CD4-positive, alpha-beta T cell treated with Interleukin-17A for 1 hour (primary cell): ENCODE results near the gene REEP1.

Experiments used
- DNase-seq: peaks from one replicate; pipeline ENCODE4 v3.0.0-alpha.2; 2020

The REEP1 gene

DNA sequence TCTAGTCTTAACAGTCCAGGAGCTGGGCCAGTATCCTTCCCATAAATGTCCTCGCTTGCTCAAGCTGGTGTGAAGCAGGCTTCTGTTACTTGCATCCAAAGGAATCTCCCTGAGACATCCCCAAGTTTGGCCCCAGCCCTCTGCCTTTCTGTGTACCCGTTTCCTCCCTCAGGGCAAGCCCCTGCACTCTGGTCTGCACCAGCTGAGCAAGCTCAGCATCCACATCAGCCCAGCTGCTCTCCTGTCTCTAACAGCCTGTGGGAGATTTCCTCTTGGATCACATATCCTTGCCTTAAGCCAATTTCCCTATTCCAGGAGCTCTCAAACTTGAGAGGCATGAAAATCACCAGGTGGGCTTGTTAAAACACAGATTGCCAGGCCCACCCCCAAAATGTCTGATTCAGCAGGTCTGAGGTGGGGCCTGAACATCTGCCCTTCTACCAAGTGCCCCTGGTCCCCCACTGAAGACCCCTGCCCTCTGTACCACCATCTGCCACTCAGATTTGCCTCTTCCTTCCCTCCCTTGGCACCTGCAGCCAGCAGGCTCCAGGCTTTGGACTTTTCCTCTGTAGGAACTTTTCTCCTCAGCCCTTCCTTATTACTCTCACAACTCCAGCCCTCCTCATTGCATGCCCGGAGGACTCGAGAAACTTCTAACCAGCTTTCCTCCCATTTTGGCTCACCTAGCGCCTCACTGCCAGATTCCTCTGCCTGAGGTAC is 32.1 kb downstream of the REEP1 start:
- no peak for DNase-seq

DNA sequence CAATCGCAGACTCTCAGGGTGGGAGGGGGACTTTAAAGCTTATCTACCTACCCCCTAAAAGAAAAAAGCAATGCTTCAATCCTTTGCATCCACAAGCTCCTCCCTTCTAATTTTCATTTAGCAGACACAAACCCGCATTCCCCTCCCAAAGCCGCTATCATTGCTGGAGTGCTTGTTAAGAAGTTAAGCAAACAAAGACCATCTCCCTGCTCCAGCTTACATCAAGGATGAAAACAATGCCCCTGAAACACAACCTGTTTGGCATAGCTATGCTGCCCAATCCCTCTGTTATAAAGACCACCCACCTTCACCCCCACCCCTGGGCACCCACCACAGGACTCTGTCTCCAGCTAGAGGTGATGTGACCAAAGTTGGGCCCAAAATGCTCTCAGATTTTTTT is 33.0 kb downstream of the REEP1 start:
- DNase-seq = no peak

DNA sequence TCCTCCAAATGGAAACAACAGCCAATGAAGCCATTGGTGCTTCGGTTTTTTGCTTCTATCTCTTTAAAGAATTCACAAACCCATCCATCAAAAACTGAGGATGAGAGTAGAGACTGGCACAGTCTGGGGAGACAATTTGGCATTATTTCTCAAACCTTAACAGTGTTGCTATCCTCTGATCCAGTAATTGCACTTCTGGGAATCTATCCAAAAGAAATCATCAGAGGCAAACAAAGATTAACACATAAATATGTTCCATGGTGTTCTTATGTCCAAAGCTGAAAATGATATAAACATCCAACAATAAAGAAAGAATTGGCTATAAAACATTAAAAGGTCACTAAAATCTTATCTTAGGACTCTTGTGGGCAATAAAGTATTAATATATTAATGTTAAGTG is 35.1 kb downstream of the REEP1 start:
- DNase-seq = no peak

DNA sequence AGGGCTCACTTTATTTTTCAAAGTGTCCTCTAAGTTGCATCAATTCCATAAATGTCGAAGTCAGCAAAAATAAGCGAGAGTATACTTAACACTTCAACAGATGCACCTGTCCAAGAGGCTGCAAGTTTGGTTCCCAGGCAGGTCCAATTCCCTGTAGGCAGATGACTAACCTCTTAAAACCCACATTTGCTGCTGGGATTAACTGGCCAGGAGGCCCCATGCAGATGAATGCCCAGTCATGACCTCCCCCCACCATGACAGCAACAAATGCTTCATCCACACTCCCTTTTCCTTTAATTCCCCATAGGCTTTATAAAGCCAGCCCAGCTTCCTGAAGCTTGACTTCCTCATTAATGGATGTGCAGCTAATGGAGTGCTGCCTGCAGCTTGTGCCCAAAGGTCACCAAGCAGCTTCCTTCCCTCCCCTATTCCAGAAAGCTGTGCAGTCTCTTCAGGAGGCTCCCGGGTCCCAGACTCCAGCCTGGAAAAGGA is 35.7 kb downstream of the REEP1 start:
- no peak for DNase-seq

DNA sequence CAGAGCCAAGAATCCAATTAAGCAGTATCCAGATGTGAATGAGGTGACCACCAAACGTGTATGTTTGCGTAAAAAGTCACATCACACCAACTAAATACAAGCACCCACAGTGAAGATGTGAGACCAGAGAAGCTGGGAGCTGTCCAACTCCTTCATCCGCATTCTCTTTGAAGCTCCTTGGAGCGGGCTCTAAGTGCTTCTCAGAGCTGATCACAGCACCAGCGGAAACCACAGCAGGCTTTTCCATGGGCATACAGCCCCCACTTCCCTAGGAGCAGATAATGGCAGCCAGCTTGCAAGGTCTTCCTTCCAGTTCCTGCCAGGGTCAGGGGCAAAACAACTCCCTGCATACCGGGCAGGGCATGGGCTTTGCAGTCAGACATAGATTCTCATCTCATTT is 36.4 kb downstream of the REEP1 start:
- DNase-seq = no peak

DNA sequence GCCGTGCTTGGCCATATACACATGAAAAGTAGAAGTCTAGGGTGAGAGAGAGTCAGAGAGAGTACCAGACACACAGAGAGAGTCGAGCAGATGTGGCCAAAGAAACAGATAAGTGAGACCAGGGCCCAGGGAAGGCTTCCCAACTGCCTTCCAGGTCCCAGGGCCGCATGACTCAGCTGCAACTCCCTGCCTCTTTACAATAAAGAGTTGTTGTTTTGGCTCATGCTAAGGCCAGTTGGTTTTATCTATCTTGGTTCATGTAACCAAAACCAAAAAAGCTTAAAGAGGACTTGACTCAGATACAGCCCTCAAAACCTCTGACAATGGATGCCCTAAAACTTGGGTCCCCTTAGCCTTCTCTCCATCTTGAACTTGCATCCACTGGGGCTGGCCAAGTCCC is 36.9 kb downstream of the REEP1 start:
- DNase-seq = no peak

DNA sequence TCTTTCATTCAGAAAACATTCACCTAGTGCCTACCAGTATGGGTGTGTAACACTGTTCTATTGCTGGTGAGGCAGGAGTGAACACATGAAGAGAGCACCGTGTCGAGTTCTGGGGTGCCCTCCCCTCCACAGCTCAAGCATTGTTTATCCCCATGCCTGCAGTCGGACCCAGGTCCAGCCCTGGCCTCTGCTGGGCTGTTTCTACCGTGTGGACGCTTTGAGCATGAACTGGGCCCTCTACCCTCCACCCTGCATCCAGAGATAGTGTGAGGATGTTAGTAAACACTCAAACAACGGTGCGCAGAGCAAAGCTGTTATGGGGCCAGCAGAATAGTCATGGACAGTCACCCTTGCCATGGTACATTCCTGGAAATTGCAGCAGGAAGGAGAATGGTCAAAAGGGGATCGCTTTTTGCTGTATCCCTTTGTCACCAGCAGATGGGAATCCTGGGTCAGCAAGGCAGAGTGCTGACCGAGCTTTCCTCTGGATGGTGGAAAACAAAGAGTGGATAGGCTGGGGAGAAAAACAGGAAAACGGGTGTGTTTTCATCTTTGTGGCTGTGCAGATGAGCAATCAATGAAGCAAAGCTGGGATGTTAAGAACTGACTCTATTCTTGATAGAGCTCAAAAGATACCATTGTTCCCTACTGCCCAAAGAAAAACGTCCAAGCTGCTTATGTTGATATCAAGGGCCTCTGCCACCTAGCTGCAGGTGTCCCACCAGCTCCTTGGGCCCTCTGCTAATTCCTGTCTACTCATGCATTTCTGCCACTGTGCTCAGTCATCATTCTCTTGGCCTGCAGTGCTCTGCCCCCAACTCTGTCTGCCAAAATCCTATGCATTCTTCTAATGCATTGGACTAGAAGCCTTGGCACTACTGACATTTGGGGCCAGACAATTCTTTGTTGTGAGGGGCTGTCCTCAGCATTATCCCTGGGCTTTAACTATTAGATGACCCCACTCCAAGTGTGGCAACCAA is 38.7 kb downstream of the REEP1 start:
- DNase-seq = no peak

DNA sequence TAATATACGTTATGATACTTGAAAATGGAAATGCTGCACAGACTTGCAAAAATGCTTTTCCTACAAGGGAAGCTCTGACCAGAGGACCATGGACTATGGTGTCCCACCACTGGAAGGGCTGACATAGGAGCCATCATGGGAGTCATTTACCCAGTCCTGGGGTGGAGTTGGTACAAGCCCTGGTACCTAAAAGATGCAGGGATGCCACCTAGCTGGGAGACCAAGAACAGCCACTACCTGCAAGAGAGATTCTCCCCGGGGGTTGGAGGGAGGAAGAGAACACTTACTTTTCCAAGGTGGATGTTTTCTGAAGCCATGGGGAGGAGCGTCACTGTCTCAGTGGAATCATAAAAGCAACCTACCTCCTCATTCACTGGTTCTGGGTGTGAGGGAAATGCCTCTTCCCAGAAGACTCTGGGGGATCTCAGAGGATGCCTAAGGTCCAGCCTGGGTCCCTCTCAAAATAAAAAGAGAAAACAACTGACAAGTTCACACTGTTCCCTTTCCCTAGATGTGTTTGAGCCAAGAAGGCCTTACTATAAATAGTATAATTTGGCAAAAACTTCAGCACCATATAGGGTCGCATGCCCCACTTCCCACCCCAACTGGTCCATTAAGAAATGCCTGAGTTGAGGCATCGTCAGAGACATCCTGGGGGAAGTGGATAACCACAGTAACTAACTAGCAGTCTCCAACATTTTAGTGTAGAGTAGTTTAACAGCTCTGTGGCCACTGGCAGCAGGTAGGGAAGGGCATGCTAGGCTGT is 39.9 kb downstream of the REEP1 start:
- DNase-seq = no peak

DNA sequence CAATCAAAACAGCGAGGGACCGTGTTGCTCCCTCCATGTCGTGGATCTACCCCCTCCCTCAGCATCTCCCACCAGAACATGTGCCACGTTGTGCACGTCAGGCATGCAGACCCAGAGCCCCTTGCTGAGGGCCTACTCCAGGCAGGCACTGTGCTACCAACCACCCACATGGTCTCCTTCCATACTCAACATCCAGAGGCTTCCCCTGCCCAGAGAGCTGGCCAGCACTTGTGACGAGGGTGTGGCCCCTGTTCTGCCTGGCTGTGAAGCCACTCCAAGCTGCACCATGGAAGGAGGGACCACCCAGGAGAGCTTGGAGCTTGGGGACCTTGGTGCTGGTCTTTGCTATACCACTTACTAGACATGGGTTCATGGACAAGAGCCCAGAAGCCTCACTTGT is 40.5 kb downstream of the REEP1 start:
- DNase-seq = no peak

DNA sequence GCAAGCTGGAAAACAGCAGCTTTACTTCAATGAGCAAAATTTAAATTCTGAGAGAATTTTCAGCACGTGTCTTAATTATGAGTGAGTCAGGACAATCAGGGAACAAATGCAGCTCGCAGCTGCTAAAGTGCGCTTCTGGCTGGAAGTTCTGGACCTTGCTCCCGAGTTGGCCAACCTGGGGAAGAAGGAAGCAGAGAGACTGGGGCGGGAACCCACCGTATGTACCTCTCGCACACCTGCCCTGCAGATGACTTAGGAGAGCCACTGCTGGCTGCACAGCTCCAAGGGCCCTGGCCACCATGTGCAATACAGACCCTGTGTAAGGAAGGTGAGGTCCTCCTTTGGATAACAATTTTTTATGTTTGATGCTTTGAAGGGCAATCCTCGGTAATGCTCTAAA is 42.4 kb downstream of the REEP1 start:
- no peak for DNase-seq

DNA sequence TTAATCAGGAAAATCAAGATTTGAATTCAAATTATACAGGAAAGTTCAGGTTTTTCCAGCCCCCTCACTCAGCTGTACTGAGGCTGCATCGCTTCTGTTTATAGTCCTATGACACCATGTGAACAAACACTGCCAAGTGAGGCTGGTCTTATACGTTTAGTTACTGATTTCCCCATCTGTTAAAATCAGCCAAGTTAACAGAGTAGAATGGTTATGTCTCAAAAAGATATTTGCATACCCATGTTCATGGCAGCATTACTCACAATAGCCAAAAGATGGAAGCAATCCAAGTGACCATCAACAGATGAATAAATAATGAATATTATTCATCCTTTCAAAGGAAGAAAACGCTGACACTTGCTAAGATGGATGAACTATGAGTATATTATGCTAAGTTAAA is 43.8 kb downstream of the REEP1 start:
- DNase-seq = no peak

DNA sequence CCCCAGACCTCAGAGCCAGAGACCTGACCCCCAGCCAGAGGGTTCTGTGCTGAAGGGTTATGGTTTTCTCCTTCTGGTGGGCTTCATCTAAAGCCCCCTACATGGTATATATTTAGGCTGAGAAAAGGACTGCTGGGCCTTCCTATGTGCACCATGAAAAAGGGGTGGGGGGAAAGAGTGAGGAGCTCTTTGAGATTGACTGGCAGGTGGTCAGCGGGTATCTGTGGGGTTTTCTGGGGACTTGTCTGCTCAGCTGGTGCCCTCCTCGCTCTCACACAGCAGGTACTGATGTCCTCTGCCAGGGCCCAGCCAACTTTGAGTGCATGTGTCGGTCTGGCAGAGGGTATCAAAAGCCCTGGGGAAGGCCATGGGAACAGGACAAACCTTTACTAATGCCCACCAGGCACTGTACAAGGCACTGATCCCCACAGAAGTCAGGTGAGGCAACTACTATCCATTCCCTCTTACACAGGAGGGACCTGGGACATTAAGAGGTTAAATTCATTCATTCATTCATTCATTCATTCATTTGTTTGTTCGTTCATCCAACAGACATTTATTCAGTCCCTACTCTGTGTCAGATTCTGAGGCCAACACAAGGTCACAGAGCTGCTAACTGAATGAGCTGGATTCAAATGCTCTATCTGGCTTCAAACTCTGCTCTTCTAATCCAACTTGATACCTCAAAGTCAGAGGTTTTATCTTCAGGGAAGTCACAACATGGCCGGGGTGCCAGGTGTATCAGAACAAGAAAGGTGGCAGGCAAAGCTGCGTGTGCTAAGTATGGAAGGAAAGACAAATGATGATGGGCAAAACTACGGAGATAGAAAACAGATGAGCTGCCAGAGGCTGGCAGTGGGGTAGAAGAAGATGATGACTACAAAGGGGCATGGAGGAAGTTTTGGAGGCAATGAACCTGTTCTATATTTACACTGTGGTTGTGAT is 44.6 kb downstream of the REEP1 start:
- no peak for DNase-seq

DNA sequence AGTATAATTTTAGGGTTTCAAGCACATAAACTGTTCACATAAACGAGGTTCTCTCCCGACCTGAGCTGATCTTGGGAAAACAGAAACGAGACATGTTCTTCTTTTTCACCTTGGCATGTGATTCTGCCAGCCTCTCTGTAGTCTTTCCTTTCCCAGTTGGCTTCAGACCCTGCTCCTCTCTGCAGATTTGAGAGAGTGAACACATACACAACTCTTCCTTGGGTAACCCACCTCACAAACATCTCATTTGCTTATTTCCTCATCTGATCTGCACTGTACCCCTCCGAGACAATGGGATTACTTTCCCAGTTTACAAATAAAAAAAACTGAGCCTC is 46.1 kb downstream of the REEP1 start:
- DNase-seq = no peak

DNA sequence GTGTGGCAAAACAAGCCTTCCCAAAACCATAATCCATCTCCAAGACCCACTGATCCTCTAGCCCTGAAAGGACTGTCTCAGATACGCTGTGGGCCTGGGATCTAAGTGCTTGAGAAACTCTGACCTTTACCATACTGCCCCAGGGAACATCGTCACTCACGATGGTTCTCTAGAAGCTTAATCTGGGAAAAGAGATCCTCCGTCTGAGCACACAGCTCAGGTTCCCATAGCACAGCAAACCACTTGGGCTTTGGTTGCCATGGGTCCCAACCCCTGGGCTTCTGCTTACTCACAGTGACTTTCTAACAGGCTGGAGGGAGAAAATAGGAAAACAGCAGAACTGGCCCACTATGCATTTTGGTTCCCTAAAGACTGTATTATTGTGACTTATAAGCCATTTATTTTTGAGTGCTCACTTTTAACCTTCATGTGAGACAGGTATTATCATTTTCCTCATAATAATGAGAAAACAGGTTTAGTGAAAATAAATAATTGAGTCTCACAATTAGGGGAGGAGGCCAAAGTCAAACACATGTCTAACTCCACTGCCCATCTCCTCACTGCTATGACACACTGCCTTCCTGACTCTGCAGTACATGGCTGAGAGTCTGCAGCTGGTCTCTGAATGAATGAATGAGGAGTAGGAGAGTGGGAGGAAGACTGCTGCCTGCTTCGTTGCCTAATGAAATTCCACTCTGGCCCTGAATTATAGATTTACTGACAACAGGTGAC is 46.7 kb downstream of the REEP1 start:
- DNase-seq = no peak

DNA sequence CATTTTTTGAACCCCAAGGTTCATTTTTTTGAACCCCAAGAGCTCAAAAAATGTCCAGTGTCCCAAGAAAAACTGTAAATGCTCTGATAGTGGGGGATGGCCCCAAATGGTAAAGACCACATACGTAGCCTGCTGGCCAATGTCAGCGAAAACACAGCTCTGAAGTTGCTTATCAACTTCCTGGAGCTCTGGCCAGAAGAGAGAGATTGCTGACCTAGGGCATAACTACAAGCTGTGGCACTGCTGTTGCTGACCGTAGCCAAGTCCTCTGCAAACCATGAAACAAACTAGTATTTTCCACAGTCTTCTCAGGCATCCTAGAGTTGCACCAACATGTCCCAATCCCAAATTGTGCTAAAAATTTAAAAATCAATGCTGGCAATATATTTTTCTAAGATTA is 50.9 kb downstream of the REEP1 start:
- DNase-seq = no peak

DNA sequence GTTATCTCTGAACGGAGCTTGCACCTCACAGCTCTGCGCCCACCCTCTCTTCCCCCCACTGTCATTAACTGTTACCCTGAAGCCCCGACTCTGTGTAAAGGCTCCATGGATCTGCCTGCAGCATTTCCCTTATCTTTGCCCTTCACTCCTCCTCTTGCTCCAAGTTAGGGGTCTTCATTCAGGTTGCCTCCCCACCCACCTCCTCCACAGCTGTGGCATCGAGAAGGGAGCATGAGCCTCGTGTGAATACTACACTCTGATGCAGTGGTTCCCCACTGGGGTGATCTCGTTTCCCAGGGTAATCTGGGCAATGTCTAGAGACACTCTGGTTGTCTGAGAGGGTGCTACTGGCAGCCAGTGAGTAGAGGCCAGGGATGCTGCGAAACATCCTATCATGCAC is 51.4 kb downstream of the REEP1 start:
- no peak for DNase-seq

DNA sequence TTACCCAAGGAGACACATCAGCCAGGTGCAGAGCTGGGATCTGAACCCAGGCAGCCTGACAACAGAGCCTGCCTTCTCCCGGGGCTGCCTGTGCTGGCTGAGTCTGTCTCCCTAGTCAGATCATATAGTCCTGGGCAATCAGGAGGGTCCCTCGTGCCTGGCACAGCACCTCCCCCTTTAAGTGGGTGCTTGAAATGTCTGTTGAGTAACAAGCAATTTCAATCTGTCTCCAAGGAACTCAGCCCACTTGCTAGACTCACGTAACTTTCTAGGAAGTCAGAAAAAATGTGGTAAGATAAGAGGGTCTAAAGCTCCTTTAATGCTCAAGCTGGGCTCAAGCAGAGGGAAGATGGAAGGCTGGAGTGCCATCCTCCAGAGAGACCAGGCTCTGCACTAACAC is 51.9 kb downstream of the REEP1 start:
- no peak for DNase-seq

DNA sequence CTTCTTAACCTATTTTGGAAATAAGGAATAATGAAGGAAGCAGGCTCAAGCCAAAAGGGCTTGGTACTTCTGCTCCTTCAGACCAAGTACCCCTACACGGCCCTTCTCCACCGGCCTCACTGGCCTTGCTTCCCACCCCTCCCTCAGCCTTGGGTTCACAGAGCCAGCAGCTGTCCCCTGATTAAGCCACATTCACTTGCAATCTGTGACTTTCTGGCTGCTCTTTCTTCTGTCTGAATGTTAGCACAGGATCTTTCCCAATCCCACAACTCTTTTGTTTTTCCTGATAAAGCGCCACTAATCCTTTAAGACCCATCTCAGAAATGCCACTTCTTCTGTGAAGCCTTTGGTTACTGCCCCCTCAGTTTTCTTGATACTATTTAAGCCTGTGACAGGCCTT is 52.4 kb downstream of the REEP1 start:
- DNase-seq = no peak

DNA sequence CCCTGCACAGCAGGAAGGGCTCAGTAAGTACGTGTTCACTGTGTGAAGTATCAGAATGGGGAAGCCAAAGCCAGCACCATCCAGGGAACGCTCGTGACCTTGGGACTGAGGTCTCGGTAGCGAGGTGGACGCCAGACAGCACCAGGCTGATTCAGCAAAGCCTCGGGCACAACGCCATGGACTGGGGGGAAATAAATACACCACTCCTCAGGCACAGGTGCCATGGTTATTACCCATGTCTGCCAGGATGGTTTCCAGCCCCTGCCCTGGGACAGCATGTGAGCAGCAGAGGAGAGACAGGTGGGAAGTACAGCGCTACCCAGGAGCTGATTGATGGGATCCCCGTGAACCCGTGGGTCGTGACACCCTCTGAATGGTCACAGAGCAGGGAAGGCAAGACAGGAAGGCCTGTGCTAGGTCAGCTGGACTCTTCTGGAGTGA is 53.0 kb downstream of the REEP1 start:
- DNase-seq = no peak

DNA sequence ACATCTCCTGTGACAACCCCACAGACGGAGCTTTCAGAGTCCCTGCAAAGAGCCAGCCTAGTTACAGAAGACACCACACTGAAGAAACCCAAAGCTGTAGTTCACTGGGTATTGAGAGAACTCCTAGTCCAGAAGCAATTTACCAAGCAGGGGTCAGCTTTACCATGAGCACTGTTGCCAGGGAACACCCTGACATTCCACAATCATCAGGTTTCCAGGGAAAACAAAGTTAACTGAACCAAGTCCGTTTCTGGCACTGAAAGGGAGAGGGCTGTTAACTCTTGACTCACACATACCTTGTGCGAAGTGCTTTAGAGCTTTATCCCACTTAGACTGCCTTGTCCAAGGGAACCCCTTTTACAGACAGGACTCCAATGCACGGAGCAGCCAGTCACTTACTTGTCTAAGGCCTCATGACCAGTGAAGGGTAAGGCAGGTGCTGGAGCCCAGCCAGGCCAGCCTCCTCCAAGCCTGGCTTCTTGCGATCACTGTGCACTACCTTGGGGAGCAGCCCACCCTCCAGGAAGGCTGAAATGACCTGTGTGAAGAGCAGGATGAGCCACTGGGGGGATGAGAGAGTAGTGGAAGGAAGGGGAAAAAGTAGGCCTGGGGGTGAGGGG is 53.9 kb downstream of the REEP1 start:
- no peak for DNase-seq

DNA sequence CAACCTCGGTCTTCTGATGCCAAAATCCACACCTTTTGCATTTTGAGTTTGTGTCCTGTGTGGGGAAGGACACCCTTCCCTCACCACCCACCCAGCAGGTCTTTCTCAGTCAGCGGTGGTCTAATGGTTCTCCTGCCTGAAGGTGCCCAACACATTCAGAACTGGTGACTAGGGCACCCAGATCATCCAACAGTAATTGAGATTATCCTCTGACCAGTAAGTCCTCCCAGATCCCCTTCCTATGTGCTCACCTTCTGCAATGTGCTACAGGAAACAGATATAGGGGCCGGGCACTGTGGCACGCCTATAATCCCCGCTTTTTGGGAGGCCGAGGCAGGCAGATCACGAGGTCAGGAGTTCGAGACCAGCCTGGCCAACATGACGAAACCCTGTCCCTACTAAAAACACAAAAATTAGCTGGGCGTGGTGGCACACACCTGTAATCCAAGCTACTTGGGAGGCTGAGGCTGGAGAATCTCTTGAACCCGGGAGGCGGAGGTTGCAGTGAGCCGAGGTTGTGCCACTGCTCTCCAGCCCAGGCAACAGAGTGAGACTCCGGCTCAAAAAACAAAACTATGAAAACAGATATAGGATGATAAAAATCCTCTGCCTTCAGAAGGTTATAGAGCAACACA is 56.2 kb downstream of the REEP1 start:
- DNase-seq = no peak
